GM12891 (cell line): Measurements from ENCODE around the gene MFN1.
A peak's percentile ranks its signal among the peaks of the same experiment; 100 is the strongest.

Experiments used
- DNase-seq: peaks from one replicate; pipeline ENCODE4 v3.0.0; 2011; ENCODE audit warnings: low spot score; ENCODE audit not compliant: insufficient read length
- FAIRE-seq: peaks from 2 replicates; lab custom pipeline; 2011; peaks lifted over from hg19 to GRCh38; lab: Jason Lieb, UNC
- PAX5 ChIP-seq: IDR thresholded peaks from 2 replicates; pipeline ENCODE4 v1.6.1; 2011; ENCODE audit warnings: low read length, moderate library complexity, mild to moderate bottlenecking; ENCODE audit not compliant: insufficient read depth, severe bottlenecking
- POLR2A ChIP-seq: IDR thresholded peaks from 2 replicates; pipeline ENCODE4 v1.6.1; 2011; ENCODE audit warnings: low read depth, low read length, control low read depth
- POLR2AphosphoS5 ChIP-seq: IDR thresholded peaks from 2 replicates; pipeline ENCODE4 v1.6.1; 2011; ENCODE audit warnings: low read depth, low read length, control low read depth
- POU2F2 ChIP-seq: IDR thresholded peaks from 2 replicates; pipeline ENCODE4 v1.6.1; 2011; ENCODE audit warnings: low read depth, mild to moderate bottlenecking, control low read depth, low read length, moderate library complexity
- SPI1 ChIP-seq: IDR thresholded peaks from 2 replicates; pipeline ENCODE4 v1.6.1; 2011; ENCODE audit warnings: low read depth, low read length, control low read depth
- TAF1 ChIP-seq: IDR thresholded peaks from 2 replicates; pipeline ENCODE4 v1.6.1; 2011; ENCODE audit warnings: low read depth, low read length, control low read depth

Gene MFN1

GRCh38 chr3:179333084-179333483 is 14.4 kb upstream of the MFN1 start:
- TF ChIP-seq PAX5, result no peak
- FAIRE-seq (no peak), DNase-seq (no peak)

GRCh38 chr3:179336345-179336929 is 11.1 kb upstream of the MFN1 start:
- FAIRE-seq, result no peak
- no peak for DNase-seq
- TF ChIP-seq PAX5, result no peak

GRCh38 chr3:179348325-179349013 is 960 bp downstream of the MFN1 start:
- DNase-seq (no peak), FAIRE-seq (peak; percentile 97)
- TF ChIP-seq PAX5 (peak; percentile 87), POLR2A (peak; percentile 44; the same call in 1 of the 2 replicates), TAF1 (no peak; the same call in 1 of the 2 replicates), POU2F2 (no peak), POLR2AphosphoS5 (peak; percentile 39; the same call in 1 of the 2 replicates), SPI1 (no peak)

GRCh38 chr3:179355996-179356395 is 8.5 kb downstream of the MFN1 start:
- TF ChIP-seq POLR2AphosphoS5 (no peak), POU2F2 (no peak), POLR2A (no peak), SPI1 (no peak), PAX5 (no peak), TAF1 (no peak)
- DNase-seq (no peak), FAIRE-seq (no peak)

- no peak for TF ChIP-seq PAX5
- TF ChIP-seq POLR2A, result no peak
- TF ChIP-seq POLR2AphosphoS5, result no peak
- no peak for TF ChIP-seq TAF1
- no peak for TF ChIP-seq POU2F2
- no peak for TF ChIP-seq SPI1
- DNase-seq, result no peak
- no peak for FAIRE-seq
These were observed 15.8 kb downstream of the MFN1 start for GRCh38 chr3:179363332-179363731.

- DNase-seq, result no peak
- FAIRE-seq, result no peak
- TF ChIP-seq POLR2AphosphoS5 (no peak), POU2F2 (no peak), TAF1 (no peak), SPI1 (no peak), PAX5 (no peak), POLR2A (no peak)
These were observed 22.1 kb downstream of the MFN1 start for GRCh38 chr3:179369621-179370020.

GRCh38 chr3:179373938-179374337 is 26.4 kb downstream of the MFN1 start:
- FAIRE-seq (no peak), DNase-seq (no peak)
- no peak for TF ChIP-seq POU2F2
- TF ChIP-seq PAX5, result no peak
- no peak for TF ChIP-seq POLR2A
- TF ChIP-seq POLR2AphosphoS5, result no peak
- TF ChIP-seq TAF1, result no peak
- no peak for TF ChIP-seq SPI1

GRCh38 chr3:179375091-179375999 is 27.8 kb downstream of the MFN1 start:
- peak; percentile 66 for FAIRE-seq
- DNase-seq, result no peak
- TF ChIP-seq POLR2A (no peak), PAX5 (no peak), TAF1 (no peak), POLR2AphosphoS5 (no peak), POU2F2 (no peak), SPI1 (no peak)

GRCh38 chr3:179376474-179376873 is 29.0 kb downstream of the MFN1 start:
- FAIRE-seq (no peak), DNase-seq (no peak)
- TF ChIP-seq POLR2AphosphoS5 (no peak), POLR2A (no peak), SPI1 (no peak), PAX5 (no peak), TAF1 (no peak), POU2F2 (no peak)

GRCh38 chr3:179391906-179392305 is 44.4 kb downstream of the MFN1 start:
- no peak for DNase-seq
- FAIRE-seq, result no peak
- TF ChIP-seq POLR2AphosphoS5 (no peak), TAF1 (no peak), POLR2A (no peak), PAX5 (no peak), SPI1 (0 out of 2 replicates have a peak, but pooled peaks have one; percentile 10), POU2F2 (no peak)
